Neural progenitor cell (in vitro differentiated cells): ENCODE measurements around the gene MAPK12.

Experiments used
- CTCF ChIP-seq: fragments of 200-600 bp; sonication (generic); IDR thresholded peaks from 2 replicates; pipeline ENCODE4 v1.5.1; 2017; ENCODE audit warnings: antibody characterized with exemption, mild to moderate bottlenecking
- EZH2 ChIP-seq: fragments of 200-600 bp; sonication (generic); IDR thresholded peaks from 2 replicates; pipeline ENCODE4 v1.6.1; 2017; ENCODE audit warnings: antibody characterized with exemption, mild to moderate bottlenecking, moderate library complexity
- EZH2phosphoT487 ChIP-seq: fragments of 200-600 bp; sonication (generic); IDR thresholded peaks from 2 replicates; pipeline ENCODE4 v1.6.1; 2017; ENCODE audit warnings: antibody characterized with exemption

GRCh38 chr22:50303848-50304527 is 42.5 kb upstream of the MAPK12 start:
- TF ChIP-seq CTCF (no peak), EZH2 (no peak), EZH2phosphoT487 (no peak)
